Naive thymus-derived CD4-positive, alpha-beta T cell (primary cell): ENCODE results near the gene TMEM50B. TPM values are rescaled to one million over a fixed set of nuclear protein-coding genes. Genes with fewer than 3 reads are reported as not detected.

Experiments used
- ATAC-seq: fragments of 150-1000 bp; cut with Tn5 transposase; 2 replicates; pipeline ENCODE4 v1.10.0; 2021; ENCODE audit warnings: mild to moderate bottlenecking, moderate library complexity
- CTCF ChIA-PET: fragments of 350-600 bp; sonication (Branson Sonifier 250); formaldehyde crosslinking; loops from one replicate; lab custom pipeline; 2021; ENCODE audit warnings: antibody characterized with exemption; lab: Charles Lee
- POLR2A ChIA-PET: fragments of 350-600 bp; sonication (Branson Sonifier 250); formaldehyde crosslinking; loops from one replicate; lab custom pipeline; 2021; ENCODE audit warnings: antibody characterized with exemption, inconsistent platforms; lab: Charles Lee
- DNase-seq, 9 donors: peaks; one replicate each; pipeline versions ENCODE4 v3.0.0 to v3.0.0-alpha.2; 2020 to 2022; ENCODE audit warnings: mixed read lengths in 1 of 9
- H3K27ac ChIP-seq: one replicate; pipeline ENCODE4 v1.7.0; 2013; ENCODE audit warnings: mild to moderate bottlenecking, low read depth, low read length, moderate library complexity
- H3K27me3 ChIP-seq, 2 donors: one replicate each; pipeline ENCODE4 v1.7.0; 2013; ENCODE audit warnings: low read length in 2 of 2, mild to moderate bottlenecking in 2 of 2, moderate library complexity in 2 of 2; ENCODE audit not compliant: control insufficient read depth in 2 of 2, insufficient read depth in 2 of 2
- H3K36me3 ChIP-seq, 3 experiments: 1 replicate in 2 of 3; 2 replicates in 1 of 3; pipeline ENCODE4 v1.7.0; 2013; ENCODE audit warnings: low read length in 3 of 3, mild to moderate bottlenecking in 3 of 3, moderate library complexity in 1 of 3; ENCODE audit not compliant: insufficient read depth in 3 of 3, control insufficient read depth in 2 of 3
- H3K4me1 ChIP-seq, 2 donors: one replicate each; pipeline ENCODE4 v1.7.0; 2013; ENCODE audit warnings: low read length in 2 of 2, mild to moderate bottlenecking in 2 of 2, moderate library complexity in 1 of 2; ENCODE audit not compliant: control insufficient read depth in 2 of 2, insufficient read depth in 2 of 2
- H3K4me3 ChIP-seq: 2 replicates; pipeline ENCODE4 v1.7.0; 2013; ENCODE audit warnings: mild to moderate bottlenecking, low read length
- H3K9me3 ChIP-seq, 3 experiments: 1 replicate in 2 of 3; 2 replicates in 1 of 3; pipeline ENCODE4 v1.7.0; 2013; ENCODE audit warnings: low read length in 3 of 3; ENCODE audit not compliant: control insufficient read depth in 2 of 3
- H3K27ac Mint-ChIP-seq, 9 donors: one replicate each; pipeline ENCODE4 v1.8.0; 2020 to 2022; ENCODE audit warnings: mixed read lengths in 9 of 9, mild to moderate bottlenecking in 8 of 9, moderate library complexity in 5 of 9, inconsistent platforms in 2 of 9
- H3K27me3 Mint-ChIP-seq, 5 donors: one replicate each; pipeline ENCODE4 v1.8.0; 2021 to 2022; ENCODE audit warnings: mixed read lengths in 5 of 5, mild to moderate bottlenecking in 1 of 5
- H3K36me3 Mint-ChIP-seq, 5 donors: one replicate each; pipeline ENCODE4 v1.8.0; 2020 to 2022; ENCODE audit warnings: mixed read lengths in 5 of 5, mild to moderate bottlenecking in 3 of 5, inconsistent platforms in 1 of 5
- H3K4me1 Mint-ChIP-seq, 7 donors: one replicate each; pipeline ENCODE4 v1.8.0; 2020 to 2022; ENCODE audit warnings: mixed read lengths in 7 of 7, mild to moderate bottlenecking in 3 of 7, inconsistent platforms in 1 of 7
- H3K4me3 Mint-ChIP-seq, 10 donors: one replicate each; pipeline ENCODE4 v1.8.0; 2020 to 2022; ENCODE audit warnings: mild to moderate bottlenecking in 10 of 10, mixed read lengths in 10 of 10, moderate library complexity in 6 of 10, inconsistent platforms in 2 of 10
- H3K9me3 Mint-ChIP-seq, 11 donors: one replicate each; pipeline ENCODE4 v1.8.0; 2020 to 2022; ENCODE audit warnings: mixed read lengths in 11 of 11, mild to moderate bottlenecking in 4 of 11, inconsistent platforms in 1 of 11, moderate library complexity in 1 of 11
- intact Hi-C, 2 donors: fragments of 100-400 bp; cut with micrococcal nuclease; formaldehyde crosslinking; loops; one replicate each; pipeline ENCODE4 v1.15.1; 2023
- polyA plus RNA-seq, 2 donors: library from polyadenylated mRNA; unstranded; fragments of 300-500 nt; fragmentation: Illumina TruSeq; gene quantifications; one replicate each; pipeline ENCODE4 v1.2.3, GENCODE V29; 2021
- total RNA-seq, 6 experiments: library from RNA in 5 of 6; stranded (reverse) in 5 of 6; gene quantifications; 1 replicate in 5 of 6; 2 replicates in 1 of 6; pipeline ENCODE4 v1.2.3 and lab custom pipeline; 2021 to 2026

Gene TMEM50B
- total and polyA plus RNA-seq, 7 experiments from 2014 or later, result 37.0 to 108 (median 46.5) TPM

- peaks cover 5 to 14% (median 12%) of the 10 kb centered on the region in 7 donors for H3K4me1 Mint-ChIP-seq
- H3K4me3 ChIP-seq, result no peak overlapping the region
- no peak overlapping the region for H3K27ac Mint-ChIP-seq
- H3K4me3 Mint-ChIP-seq, result no peak overlapping the region
- peaks cover 0 to 13% (median 0%) of the 10 kb centered on the region in 5 donors for H3K27me3 Mint-ChIP-seq
- H3K36me3 ChIP-seq, result peaks cover 0 to 3% (median 0%) of the 10 kb centered on the region in 3 experiments
- no peaks in the 10 kb centered on the region for H3K27me3 ChIP-seq
- H3K27ac ChIP-seq, result no peak overlapping the region
- peaks cover 0 to 5% (median 0%) of the 10 kb centered on the region in 11 donors for H3K9me3 Mint-ChIP-seq
- no peak for DNase-seq
- ChIA-PET CTCF (interaction anchor here (0.8 kb wide), 1 partner anchor 21 kb away, joined by 3 read pairs; no protein-coding TSS in a partner anchor), POLR2A (interaction anchor here (2.2 kb wide), 1 partner anchor 8 kb away, joined by 16 read pairs; the partner anchor contains the start of gene TMEM50B)
- H3K9me3 ChIP-seq, result no peaks in the 10 kb centered on the region
- H3K4me1 ChIP-seq, result peaks cover 0 to 5% of the 10 kb centered on the region in 2 donors
- intact Hi-C loops, result no loop called here
- ATAC-seq, result no peak
- H3K36me3 Mint-ChIP-seq, result peaks cover 0 to 5% (median 0%) of the 10 kb centered on the region in 5 donors
Observed at GRCh38 chr21:33487996-33488395, 8.2 kb upstream of the TMEM50B start.

GRCh38 chr21:33481314-33481943, 1.7 kb upstream of the TMEM50B start:
- CTCF ChIA-PET, result interaction anchor here (0.6 kb wide), 1 partner anchor 378 kb away, joined by 3 read pairs; no protein-coding TSS in a partner anchor
- H3K9me3 ChIP-seq, result no peaks in the 10 kb centered on the region
- Mint-ChIP-seq H3K4me3 (peak overlapping the region in 9 of 10 donors; percentile 7 to 96 (median 95)), H3K27me3 (peaks cover 0 to 15% (median 0%) of the 10 kb centered on the region in 5 donors), H3K36me3 (no peaks in the 10 kb centered on the region), H3K4me1 (peaks cover 7 to 33% (median 21%) of the 10 kb centered on the region in 7 donors), H3K27ac (peak overlapping the region in 1 of 9 donors; percentile 45), H3K9me3 (no peaks in the 10 kb centered on the region)
- no peak overlapping the region for H3K4me3 ChIP-seq
- DNase-seq (no peak), ATAC-seq (no peak)
- no peaks in the 10 kb centered on the region for H3K27me3 ChIP-seq
- intact Hi-C loops, result loop anchor here in 1 of 2 donors (5.0 kb wide), 2 partner anchors 709 to 1069 kb away; partner anchors contain the start of genes EVA1C and PAXBP1
- H3K4me1 ChIP-seq, result peaks cover 0 to 5% of the 10 kb centered on the region in 2 donors
- no peak overlapping the region for H3K27ac ChIP-seq
- POLR2A ChIA-PET, result interaction anchor here (0.6 to 4.2 kb wide), 5 partner anchors 11 to 107 kb away, joined by 3 to 108 read pairs (median 4); partner anchors contain the start of genes DNAJC28, DONSON, GART and SON
- no peaks in the 10 kb centered on the region for H3K36me3 ChIP-seq

- Mint-ChIP-seq H3K4me1 (peaks cover 7 to 33% (median 21%) of the 10 kb centered on the region in 7 donors), H3K27me3 (peaks cover 0 to 15% (median 0%) of the 10 kb centered on the region in 5 donors), H3K4me3 (peak overlapping the region; percentile 87 to 96 (median 96)), H3K36me3 (no peaks in the 10 kb centered on the region), H3K27ac (peak overlapping the region; percentile 66 to 99 (median 95)), H3K9me3 (no peaks in the 10 kb centered on the region)
- intact Hi-C loops, result loop anchor here (1.0 to 5.0 kb wide), 5 partner anchors 11 to 1068 kb away; partner anchors contain the start of genes DNAJC28 (in 2 of the 2), CRYZL1 (in 1 of the 2), EVA1C (in 1 of the 2) and GART (in 1 of the 2)
- Histone ChIP-seq H3K27me3 (no peaks in the 10 kb centered on the region), H3K27ac (peak overlapping the region; percentile 79), H3K36me3 (no peaks in the 10 kb centered on the region), H3K4me1 (peaks cover 0 to 5% of the 10 kb centered on the region in 2 donors), H3K9me3 (no peaks in the 10 kb centered on the region), H3K4me3 (peak overlapping the region; percentile 70)
- ChIA-PET POLR2A (interaction anchor here (0.5 to 4.2 kb wide), 24 partner anchors 9 to 749 kb away, joined by 3 to 108 read pairs (median 4); partner anchors contain the start of genes DNAJC28, DONSON, GART and IFNAR1), CTCF (interaction anchor here (0.6 to 1.8 kb wide), 3 partner anchors 11 to 64 kb away, joined by 3 to 17 read pairs (median 4); partner anchors contain the start of gene DNAJC28)
- ATAC-seq (no peak), DNase-seq (no peak)
Observed at GRCh38 chr21:33480481-33481103, 818 bp upstream of the TMEM50B start.

GRCh38 chr21:33478935-33479678, 667 bp downstream of the TMEM50B start:
- H3K27me3 Mint-ChIP-seq, result peaks cover 0 to 14% (median 0%) of the 10 kb centered on the region in 5 donors
- Histone ChIP-seq H3K27me3 (no peaks in the 10 kb centered on the region), H3K27ac (peak overlapping the region; percentile 89), H3K4me3 (peak overlapping the region; percentile 70), H3K36me3 (no peaks in the 10 kb centered on the region), H3K4me1 (peaks cover 0 to 5% of the 10 kb centered on the region in 2 donors), H3K9me3 (no peaks in the 10 kb centered on the region)
- peak; percentile 9 to 62 (median 53) for DNase-seq
- peaks cover 7 to 33% (median 21%) of the 10 kb centered on the region in 7 donors for H3K4me1 Mint-ChIP-seq
- H3K4me3 Mint-ChIP-seq, result peak overlapping the region; percentile 87 to 96 (median 93)
- H3K27ac Mint-ChIP-seq, result peak overlapping the region; percentile 82 to 95 (median 88)
- intact Hi-C loops, result loop anchor here (1.0 to 10.0 kb wide), 9 partner anchors 63 to 1202 kb away; partner anchors contain the start of genes DONSON (in 2 of the 2), GART (in 1 of the 2), IFNGR2 (in 1 of the 2) and ITSN1 (in 1 of the 2)
- peak; percentile 14 for ATAC-seq
- ChIA-PET CTCF (interaction anchor here (0.6 to 1.8 kb wide), 4 partner anchors 12 to 416 kb away, joined by 4 to 17 read pairs (median 6); partner anchors contain the start of gene DNAJC28), POLR2A (interaction anchor here (0.7 to 4.2 kb wide), 21 partner anchors 10 to 866 kb away, joined by 3 to 108 read pairs (median 5); partner anchors contain the start of genes CFAP298, DNAJC28, DONSON and GART)
- H3K36me3 Mint-ChIP-seq, result no peaks in the 10 kb centered on the region
- no peaks in the 10 kb centered on the region for H3K9me3 Mint-ChIP-seq

- ChIA-PET POLR2A (interaction anchor here (0.6 to 2.6 kb wide), 3 partner anchors 25 to 116 kb away, joined by 3 to 16 read pairs (median 4); no protein-coding TSS in a partner anchor), CTCF (interaction anchor here (0.7 kb wide), 1 partner anchor 96 kb away, joined by 4 read pairs; no protein-coding TSS in a partner anchor)
- H3K4me3 ChIP-seq, result peak overlapping the region; percentile 70
- Mint-ChIP-seq H3K9me3 (no peaks in the 10 kb centered on the region), H3K4me1 (peaks cover 10 to 38% (median 26%) of the 10 kb centered on the region in 7 donors), H3K27ac (peak overlapping the region; percentile 78 to 95 (median 85)), H3K36me3 (peaks cover 0 to 5% (median 4%) of the 10 kb centered on the region in 5 donors), H3K27me3 (peaks cover 0 to 12% (median 0%) of the 10 kb centered on the region in 5 donors), H3K4me3 (peak overlapping the region; percentile 87 to 96 (median 93))
- H3K27ac ChIP-seq, result peak overlapping the region; percentile 89
- H3K36me3 ChIP-seq, result no peaks in the 10 kb centered on the region
- ATAC-seq (no peak), DNase-seq (no peak)
- H3K4me1 ChIP-seq, result peaks cover 0 to 5% of the 10 kb centered on the region in 2 donors
- H3K27me3 ChIP-seq, result no peaks in the 10 kb centered on the region
- no peaks in the 10 kb centered on the region for H3K9me3 ChIP-seq
- intact Hi-C loops, result loop anchor here (2.0 to 10.0 kb wide), 4 partner anchors 76 to 1201 kb away; partner anchors contain the start of genes IFNGR2 (in 1 of the 2), MIS18A (in 1 of the 2) and SYNJ1 (in 1 of the 2)
Observed at GRCh38 chr21:33478182-33478581, 1.6 kb downstream of the TMEM50B start.
